HCT116 (cell line): ENCODE measurements around the gene ARL5A. TPM values are rescaled to one million over a fixed set of nuclear protein-coding genes. Genes with fewer than 3 reads are reported as not detected.

Experiments used
- ATAC-seq: fragments of 200-7000 bp; cut with Tn5 transposase; 2 replicates; pipeline ENCODE4 v1.9.1; 2020; ENCODE audit warnings: mild to moderate bottlenecking, moderate library complexity
- BruUV-seq: library from RNA; stranded (reverse); fragments of 400-500 nt; replicated peaks from 2 replicates; lab custom pipeline; 2021; lab: Mats Ljungman, UMichigan
- CTCF ChIA-PET: fragments of 300-600 bp; sonication (Branson Sonifier 250); formaldehyde crosslinking; loops from one replicate; lab custom pipeline; 2021; ENCODE audit warnings: antibody characterized with exemption; lab: Charles Lee
- POLR2A ChIA-PET: fragments of 300-600, 350-600 bp; sonication (Branson Sonifier 250); formaldehyde crosslinking; loops from one replicate; lab custom pipeline; 2021; ENCODE audit warnings: antibody characterized with exemption; lab: Charles Lee
- RAD21 ChIA-PET, 2 experiments: fragments of 300-600 bp; sonication (Branson Sonifier 250); formaldehyde crosslinking; loops; one replicate each; lab custom pipeline; 2023; ENCODE audit warnings: low total read pairs in 2 of 2; ENCODE audit not compliant: uncharacterized antibody in 2 of 2, unreplicated experiment in 2 of 2, low non-redundant PET in 1 of 2; lab: Charles Lee
- DNase-seq: peaks from one replicate; pipeline ENCODE4 v3.0.0-alpha.2; 2010; ENCODE audit warnings: low read depth, low spot score
- H2AFZ ChIP-seq: fragments of 200-600 bp; shearing (Covaris generic), sonication (generic); 2 replicates; pipeline ENCODE4 v1.6.1; 2017; ENCODE audit warnings: low read depth, mixed run types, mixed read lengths, antibody characterized with exemption, low read length; ENCODE audit not compliant: poor library complexity, severe bottlenecking
- H3K27ac ChIP-seq: 2 replicates; pipeline ENCODE4 v1.5.1; 2012; ENCODE audit warnings: low read depth, low read length
- H3K27me3 ChIP-seq: fragments of 200-600 bp; sonication (generic); 2 replicates; pipeline ENCODE4 v1.6.1; 2016; ENCODE audit warnings: mixed run types, low read length, mixed read lengths; ENCODE audit not compliant: insufficient read depth
- H3K36me3 ChIP-seq, 2 experiments: fragments of 200-500 bp in 1 of 2; fragments of 200-600 bp in 1 of 2; sonication (Bioruptor generic) in 1 of 2; sonication (generic) in 1 of 2; 2 replicates each; pipeline versions ENCODE4 v1.5.1 to v1.6.1; 2014 to 2016; ENCODE audit warnings: low read length in 2 of 2, inconsistent platforms in 1 of 2, mixed read lengths in 1 of 2, mixed run types in 1 of 2; ENCODE audit not compliant: insufficient read depth in 2 of 2, control insufficient read depth in 1 of 2
- H3K4me1 ChIP-seq, 2 experiments: fragments of 200-600 bp in 1 of 2; sonication (generic) in 1 of 2; 2 replicates each; pipeline versions ENCODE4 v1.5.1 to v1.6.1; 2012 to 2017; ENCODE audit warnings: low read length in 2 of 2, inconsistent platforms in 1 of 2, mild to moderate bottlenecking in 1 of 2, mixed read lengths in 1 of 2, mixed run types in 1 of 2, moderate library complexity in 1 of 2; ENCODE audit not compliant: insufficient read depth in 2 of 2, control insufficient read depth in 1 of 2
- H3K4me2 ChIP-seq: fragments of 200-600 bp; sonication (generic); 2 replicates; pipeline ENCODE4 v1.6.1; 2017; ENCODE audit warnings: mixed run types, low read length, mixed read lengths
- H3K4me3 ChIP-seq, 2 experiments: fragments of 200-600 bp in 1 of 2; sonication (generic) in 1 of 2; replicated peaks in 1 of 2; 2 replicates each; pipeline ENCODE4 v1.5.1; 2011 to 2016; ENCODE audit warnings: low read length in 2 of 2, control low read depth in 1 of 2, low read depth in 1 of 2, mild to moderate bottlenecking in 1 of 2, mixed read lengths in 1 of 2, mixed run types in 1 of 2
- H3K79me2 ChIP-seq: fragments of 200-600 bp; sonication (generic); 2 replicates; pipeline ENCODE4 v1.6.1; 2017; ENCODE audit warnings: mild to moderate bottlenecking, mixed run types, low read length, moderate library complexity, mixed read lengths; ENCODE audit not compliant: insufficient read depth
- H3K9ac ChIP-seq: fragments of 200-600 bp; sonication (generic); 2 replicates; pipeline ENCODE4 v1.6.1; 2016; ENCODE audit warnings: low read length, mixed read lengths
- H3K9me2 ChIP-seq: fragments of 200-600 bp; sonication (generic), shearing (Covaris generic); 2 replicates; pipeline ENCODE4 v1.6.1; 2017; ENCODE audit warnings: mixed run types, mild to moderate bottlenecking, moderate library complexity; ENCODE audit not compliant: insufficient read depth
- H3K9me3 ChIP-seq, 2 experiments: fragments of 200-500 bp in 1 of 2; fragments of 200-600 bp in 1 of 2; sonication (Bioruptor generic) in 1 of 2; sonication (generic) in 1 of 2; 2 replicates each; pipeline ENCODE4 v1.6.1; 2014 to 2017; ENCODE audit warnings: low read length in 2 of 2, mixed read lengths in 2 of 2, inconsistent platforms in 1 of 2, low read depth in 1 of 2, mild to moderate bottlenecking in 1 of 2, mixed run types in 1 of 2, moderate library complexity in 1 of 2; ENCODE audit not compliant: control insufficient read depth in 1 of 2, insufficient read depth in 1 of 2
- H4K20me1 ChIP-seq: fragments of 200-600 bp; sonication (generic), shearing (Covaris generic); 2 replicates; pipeline ENCODE4 v1.6.1; 2017; ENCODE audit warnings: mixed run types, mild to moderate bottlenecking, moderate library complexity; ENCODE audit not compliant: insufficient read depth
- CBX3 ChIP-seq: IDR thresholded peaks from 2 replicates; pipeline ENCODE4 v1.6.1; 2012; ENCODE audit warnings: low read depth
- CEBPB ChIP-seq: IDR thresholded peaks from 2 replicates; pipeline ENCODE4 v1.6.1; 2012; ENCODE audit warnings: low read depth
- EZH2 ChIP-seq: fragments of 200-600 bp; sonication (generic); IDR thresholded peaks from 2 replicates; pipeline ENCODE4 v1.6.1; 2017; ENCODE audit warnings: antibody characterized with exemption, mixed run types
- JUND ChIP-seq: IDR thresholded peaks from 2 replicates; pipeline ENCODE4 v1.6.1; 2012
- MAX ChIP-seq: IDR thresholded peaks from 2 replicates; pipeline ENCODE4 v1.6.1; 2012
- POLR2A ChIP-seq: IDR thresholded peaks from 2 replicates; pipeline ENCODE4 v1.7.0; 2011; ENCODE audit warnings: borderline replicate concordance; ENCODE audit not compliant: insufficient read depth, insufficient read length; ENCODE audit errors: extremely low read depth
- POLR2AphosphoS5 ChIP-seq: IDR thresholded peaks from 2 replicates; pipeline ENCODE4 v1.6.1; 2011; ENCODE audit warnings: mild to moderate bottlenecking, low read depth, low read length, moderate library complexity
- RAD21 ChIP-seq: IDR thresholded peaks from 2 replicates; pipeline ENCODE4 v1.6.1; 2012; ENCODE audit warnings: low read depth, mild to moderate bottlenecking
- REST ChIP-seq: IDR thresholded peaks from 2 replicates; pipeline ENCODE4 v1.6.1; 2012; ENCODE audit warnings: low read depth
- SRF ChIP-seq: IDR thresholded peaks from 2 replicates; pipeline ENCODE4 v1.6.1; 2012; ENCODE audit warnings: low read depth
- YY1 ChIP-seq: IDR thresholded peaks from 2 replicates; pipeline ENCODE4 v1.6.1; 2011; ENCODE audit warnings: low read length, low read depth, moderate library complexity, mild to moderate bottlenecking; ENCODE audit not compliant: insufficient replicate concordance; ENCODE audit errors: extremely low read depth
- ZFX ChIP-seq: fragments of 450-650 bp; IDR thresholded peaks from 2 replicates; pipeline ENCODE4 v1.6.1; 2017
- ZNF274 ChIP-seq: fragments of 200-500 bp; sonication (Bioruptor generic); IDR thresholded peaks from 2 replicates; pipeline ENCODE4 v1.6.1; 2014; ENCODE audit warnings: mild to moderate bottlenecking, low read depth, low read length, inconsistent platforms
- intact Hi-C: fragments of 100-400 bp; cut with micrococcal nuclease; formaldehyde crosslinking; loops from 2 replicates; pipeline ENCODE4 v1.10.0; 2022
- total RNA-seq: library from RNA; stranded (reverse); gene quantifications from one replicate; pipeline ENCODE4 v1.2.1, GENCODE V29; 2021; ENCODE audit not compliant: unreplicated experiment

ARL5A gene
- total RNA-seq, 1 experiment from 2014 or later, result 74.4 TPM

- TF ChIP-seq YY1, result no peak
- no peak for TF ChIP-seq REST
- TF ChIP-seq MAX, result no peak
- no peak for TF ChIP-seq CEBPB
- POLR2A ChIA-PET, result no interaction called here
- no peak overlapping the region for H3K4me2 ChIP-seq
These were observed 23.5 kb upstream of the ARL5A start for GRCh38 chr2:151851761-151852160.

GRCh38 chr2:151849413-151850010 lies 21.3 kb upstream of the ARL5A start:
- Histone ChIP-seq H4K20me1 (no peaks in the 10 kb centered on the region), H3K4me2 (no peak overlapping the region), H3K79me2 (no peaks in the 10 kb centered on the region), H3K27me3 (no peaks in the 10 kb centered on the region), H3K27ac (no peak overlapping the region), H2AFZ (no peak overlapping the region), H3K9me3 (no peaks in the 10 kb centered on the region), H3K4me1 (no peaks in the 10 kb centered on the region), H3K9me2 (no peaks in the 10 kb centered on the region), H3K9ac (no peak overlapping the region), H3K4me3 (no peak overlapping the region), H3K36me3 (no peaks in the 10 kb centered on the region)
- POLR2A ChIA-PET, result no interaction called here
- ATAC-seq, result no peak
- intact Hi-C loops, result no loop called here
- CTCF ChIA-PET, result no interaction called here
- BruUV-seq, result no TSS peak
- RAD21 ChIA-PET, result no interaction called here
- no peak for DNase-seq
- TF ChIP-seq EZH2 (no peak), SRF (no peak), CBX3 (no peak), YY1 (no peak), POLR2AphosphoS5 (no peak), ZNF274 (no peak), POLR2A (no peak), JUND (no peak), MAX (no peak), ZFX (no peak), REST (no peak), RAD21 (no peak)

More at GRCh38 chr2:151851761-151852160, 23.5 kb upstream of the ARL5A start:
- ChIA-PET CTCF (interaction anchor here (1.2 kb wide), 1 partner anchor 43 kb away, joined by 3 read pairs; no protein-coding TSS in a partner anchor), RAD21 (no interaction called here)
- BruUV-seq, result no TSS peak
- H3K9me2 ChIP-seq, result no peaks in the 10 kb centered on the region
- no peaks in the 10 kb centered on the region for H3K27me3 ChIP-seq
- no peak overlapping the region for H3K4me3 ChIP-seq
- DNase-seq (no peak), ATAC-seq (no peak)
- intact Hi-C loops, result no loop called here
- H3K4me1 ChIP-seq, result no peaks in the 10 kb centered on the region
- H3K9ac ChIP-seq, result no peak overlapping the region
- H2AFZ ChIP-seq, result no peak overlapping the region
- no peaks in the 10 kb centered on the region for H3K9me3 ChIP-seq
- no peaks in the 10 kb centered on the region for H3K79me2 ChIP-seq
- H4K20me1 ChIP-seq, result no peaks in the 10 kb centered on the region
- no peaks in the 10 kb centered on the region for H3K36me3 ChIP-seq
- no peak overlapping the region for H3K27ac ChIP-seq
